ENCODE measurements around the gene MTCL1. TPM values are rescaled to one million over a fixed set of nuclear protein-coding genes. Genes with fewer than 3 reads are reported as not detected.

MTCL1 gene
- total RNA-seq, 1 experiment from 2014 or later: 11.2 TPM

- Histone ChIP-seq H3K4me1 (ENCODE audit: insufficient read depth, low read length, poor library complexity, severe bottlenecking) (no peaks in the 10 kb centered on the region), H3K27me3 (replicated peaks; ENCODE audit: insufficient read depth, low read depth, low read length, poor library complexity) (no peaks in the 10 kb centered on the region), H3K27ac (ENCODE audit: low read depth, low read length, poor library complexity, severe bottlenecking) (no peak overlapping the region), H3K4me3 (ENCODE audit: low read depth, low read length, poor library complexity, severe bottlenecking) (no peak overlapping the region), H3K9me3 (ENCODE audit: low read depth, low read length, poor library complexity, severe bottlenecking) (no peaks in the 10 kb centered on the region), H3K36me3 (ENCODE audit: insufficient read depth, low read length, poor library complexity, severe bottlenecking) (no peaks in the 10 kb centered on the region)
- BruUV-seq (replicated peaks): no TSS peak
- no peak for TF ChIP-seq CTCF (conservative IDR thresholded peaks at IDR 0.05; ENCODE audit: low read depth, low read length)
- TF ChIP-seq EZH2 (IDR thresholded peaks at IDR 0.05; ENCODE audit: borderline replicate concordance, low read depth, low read length, poor library complexity, severe bottlenecking): no peak
- intact Hi-C loops (cut with micrococcal nuclease; ENCODE audit: unreplicated experiment): no loop called here
- ChIA-PET POLR2A (ENCODE audit: low non-redundant PET) (no interaction called here), CTCF (no interaction called here)
- DNase-seq (ENCODE audit: low spot score): no peak
These were observed 142.5 kb downstream of the MTCL1 start for GRCh38 chr18:8847900-8848299.

GRCh38 chr18:8848541-8848940 is 143.2 kb downstream of the MTCL1 start:
- Histone ChIP-seq H3K27me3 (replicated peaks; ENCODE audit: insufficient read depth, low read depth, low read length, poor library complexity) (no peaks in the 10 kb centered on the region), H3K4me3 (ENCODE audit: low read depth, low read length, poor library complexity, severe bottlenecking) (no peak overlapping the region), H3K36me3 (ENCODE audit: insufficient read depth, low read length, poor library complexity, severe bottlenecking) (no peaks in the 10 kb centered on the region), H3K9me3 (ENCODE audit: low read depth, low read length, poor library complexity, severe bottlenecking) (no peaks in the 10 kb centered on the region), H3K27ac (ENCODE audit: low read depth, low read length, poor library complexity, severe bottlenecking) (no peak overlapping the region), H3K4me1 (ENCODE audit: insufficient read depth, low read length, poor library complexity, severe bottlenecking) (no peaks in the 10 kb centered on the region)
- POLR2A ChIA-PET (ENCODE audit: low non-redundant PET): no interaction called here
- CTCF ChIA-PET: no interaction called here
- BruUV-seq (replicated peaks): no TSS peak
- no peak for DNase-seq (ENCODE audit: low spot score)
- TF ChIP-seq CTCF (conservative IDR thresholded peaks at IDR 0.05; ENCODE audit: low read depth, low read length) (no peak), EZH2 (IDR thresholded peaks at IDR 0.05; ENCODE audit: borderline replicate concordance, low read depth, low read length, poor library complexity, severe bottlenecking) (no peak)
- intact Hi-C loops (cut with micrococcal nuclease; ENCODE audit: unreplicated experiment): no loop called here

- no peaks in the 10 kb centered on the region for H3K27me3 ChIP-seq (replicated peaks; ENCODE audit: insufficient read depth, low read depth, low read length, poor library complexity)
- H3K4me3 ChIP-seq (ENCODE audit: low read depth, low read length, poor library complexity, severe bottlenecking): no peak overlapping the region
- no peaks in the 10 kb centered on the region for H3K36me3 ChIP-seq (ENCODE audit: insufficient read depth, low read length, poor library complexity, severe bottlenecking)
- H3K27ac ChIP-seq (ENCODE audit: low read depth, low read length, poor library complexity, severe bottlenecking): no peak overlapping the region
- no peaks in the 10 kb centered on the region for H3K4me1 ChIP-seq (ENCODE audit: insufficient read depth, low read length, poor library complexity, severe bottlenecking)
- DNase-seq (ENCODE audit: low spot score): no peak
- TF ChIP-seq CTCF (conservative IDR thresholded peaks at IDR 0.05; ENCODE audit: low read depth, low read length) (no peak), EZH2 (IDR thresholded peaks at IDR 0.05; ENCODE audit: borderline replicate concordance, low read depth, low read length, poor library complexity, severe bottlenecking) (no peak)
- intact Hi-C loops (cut with micrococcal nuclease; ENCODE audit: unreplicated experiment): no loop called here
- CTCF ChIA-PET: interaction anchor here (0.8 kb wide), 1 partner anchor 153 kb away, joined by 3 read pairs; no protein-coding TSS in a partner anchor
- POLR2A ChIA-PET (ENCODE audit: low non-redundant PET): no interaction called here
- no TSS peak for BruUV-seq (replicated peaks)
- H3K9me3 ChIP-seq (ENCODE audit: low read depth, low read length, poor library complexity, severe bottlenecking): no peaks in the 10 kb centered on the region
These were observed 144.3 kb downstream of the MTCL1 start for GRCh38 chr18:8849696-8850095.

Measured in A673 (cell line).